NCI-H128 (cell line): ENCODE results near the gene BECN2.
"Not testable (repeated sequence)": the region's sequence is repeated elsewhere in the genome, so short reads cannot be mapped to it uniquely, and the experiment has no call there.

Experiments used
- DNase-seq: peaks from one replicate; lab custom pipeline; 2025; ENCODE audit not compliant: unreplicated experiment; lab: John Stamatoyannopoulos, UW

The BECN2 gene

GRCh38 chr1:241979071-241979470 is 21.5 kb downstream of the BECN2 start:
- no peak for DNase-seq

DNA sequence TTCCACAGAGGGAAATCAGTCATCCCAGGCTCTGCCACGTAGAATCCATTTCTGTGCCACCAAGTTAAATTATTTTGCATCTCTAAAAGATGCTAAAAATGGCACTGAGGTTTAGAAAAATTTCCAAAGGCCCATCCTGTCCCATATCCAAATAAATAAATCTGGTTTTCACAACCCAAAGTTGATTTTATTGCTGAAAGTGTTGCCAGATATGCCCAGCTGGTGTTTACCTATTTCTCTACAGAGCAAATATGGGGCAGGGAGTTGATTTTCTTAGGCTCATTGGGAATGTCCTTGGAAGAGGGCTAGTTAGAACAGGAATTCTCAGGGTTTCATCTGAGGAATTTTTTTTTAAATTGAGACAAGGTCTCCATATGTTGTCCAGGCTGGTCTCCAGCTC is 22.4 kb downstream of the BECN2 start:
- DNase-seq, result no peak

DNA sequence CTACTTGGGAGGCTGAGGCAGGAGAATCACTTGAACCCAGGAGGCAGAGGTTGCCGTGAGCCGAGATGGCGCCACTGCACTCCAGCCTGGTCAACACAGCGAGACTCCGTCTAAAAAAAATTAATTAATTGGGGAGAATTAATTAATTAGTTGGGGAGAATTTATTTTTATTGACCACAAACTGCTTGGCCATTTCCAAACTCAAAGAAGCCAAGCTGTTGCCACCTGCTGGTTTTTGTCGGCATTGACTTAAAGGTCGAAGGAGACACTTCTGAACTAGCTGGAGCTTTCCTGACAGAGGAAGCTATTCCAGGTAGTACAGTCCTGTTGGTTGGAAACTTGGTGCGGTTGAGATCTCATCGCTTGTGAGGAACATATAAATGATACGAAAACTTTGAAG is 28.2 kb downstream of the BECN2 start:
- no peak for DNase-seq

- DNase-seq, result not testable (repeated sequence)
These were observed 30.9 kb downstream of the BECN2 start for GRCh38 chr1:241988389-241988930.

DNA sequence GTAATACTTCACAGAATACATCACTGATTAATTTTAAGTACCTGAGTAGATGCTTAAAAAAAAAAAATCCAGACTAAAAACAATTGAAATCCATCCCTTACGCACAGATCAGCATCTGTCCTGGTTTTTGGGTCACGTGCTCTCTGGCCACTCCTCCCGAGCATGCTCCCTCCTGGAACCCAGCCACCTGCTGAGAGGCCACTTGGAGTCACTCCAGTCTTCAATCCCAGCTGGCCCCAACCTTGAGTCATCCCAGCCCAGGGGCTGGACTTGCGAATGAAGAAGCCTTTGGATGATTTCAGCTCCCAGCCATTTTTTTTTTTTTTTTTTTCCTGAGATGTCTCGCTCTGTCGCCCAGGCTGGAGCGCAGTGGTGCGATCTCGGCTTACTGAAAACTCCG is 32.5 kb downstream of the BECN2 start:
- no peak for DNase-seq

DNA sequence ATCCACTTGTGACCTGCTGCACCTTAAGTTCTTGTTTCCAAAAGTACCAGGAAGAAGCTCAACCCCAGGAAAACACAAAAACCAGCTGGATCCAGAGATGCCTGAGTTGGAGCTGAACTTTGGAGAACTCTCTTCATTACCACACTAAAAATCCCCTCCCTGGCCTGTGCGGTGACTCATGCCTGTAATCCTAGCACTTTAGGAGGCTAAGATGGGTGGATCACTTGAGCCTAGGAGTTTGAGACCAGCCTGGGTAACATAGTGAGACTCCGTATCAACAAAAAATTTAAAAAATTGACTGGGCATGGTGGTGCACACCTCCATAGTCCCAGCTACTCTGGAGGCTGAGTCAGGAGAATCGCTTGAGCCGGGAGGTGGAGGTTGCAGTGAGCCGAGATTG is 35.2 kb downstream of the BECN2 start:
- no peak for DNase-seq

DNA sequence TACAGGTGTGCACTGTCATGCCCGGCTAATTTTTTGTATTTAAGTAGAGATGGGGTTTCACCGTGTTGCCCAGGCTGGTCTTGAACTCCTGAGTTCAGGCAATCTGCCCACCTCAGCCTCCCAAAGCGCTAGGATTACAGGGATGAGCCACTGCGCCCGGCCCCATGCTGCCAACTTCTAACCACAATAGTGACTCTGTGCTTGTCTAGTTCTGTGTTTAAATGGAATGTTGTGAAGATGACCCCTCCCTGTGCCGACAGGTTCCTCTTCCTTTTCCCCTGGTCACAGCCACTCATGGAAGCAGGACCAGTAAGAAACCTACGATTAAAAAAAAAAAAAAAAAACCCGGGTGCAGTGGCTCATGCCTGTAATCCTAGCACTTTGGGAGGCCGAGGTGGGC is 36.6 kb downstream of the BECN2 start:
- no peak for DNase-seq

DNA sequence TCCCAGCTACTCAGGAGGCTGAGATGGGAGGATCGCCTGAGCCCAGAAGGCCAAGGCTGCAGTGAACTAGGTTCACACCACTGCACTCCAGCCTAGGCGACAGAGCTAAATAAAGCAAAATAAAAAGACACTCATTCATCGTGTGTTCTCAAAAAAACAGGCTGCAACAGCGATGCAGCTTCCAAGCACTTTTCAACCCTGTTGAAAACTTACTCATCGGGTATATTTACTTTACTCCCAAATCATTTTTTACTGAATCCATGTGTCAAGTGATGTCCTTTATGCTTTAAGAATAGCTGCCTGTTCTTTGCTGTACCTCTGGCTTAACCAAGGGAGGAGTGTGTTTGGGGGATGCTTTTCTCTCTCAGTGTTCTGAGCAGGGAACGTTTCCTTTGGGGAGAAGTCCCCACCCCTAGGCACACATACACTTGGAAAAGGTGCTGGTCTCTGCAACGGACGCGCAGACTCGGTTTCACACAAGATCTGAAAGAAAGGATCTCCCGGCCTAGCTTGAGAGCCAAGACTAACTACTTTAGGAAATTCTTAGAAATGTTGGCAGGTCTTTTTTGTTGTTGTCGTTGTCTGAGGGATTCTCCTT is 39.9 kb downstream of the BECN2 start:
- no peak for DNase-seq

GRCh38 chr1:241998412-241998921 is 40.9 kb downstream of the BECN2 start:
- no peak for DNase-seq

- no peak for DNase-seq
These were observed 41.5 kb downstream of the BECN2 start, which contains the start of gene MAP1LC3C for GRCh38 chr1:241999026-241999425. TSS of gene MAP1LC3C (minus strand) at chr1:241999098. CDS start at chr1:241999008, 90 bp downstream.

DNA sequence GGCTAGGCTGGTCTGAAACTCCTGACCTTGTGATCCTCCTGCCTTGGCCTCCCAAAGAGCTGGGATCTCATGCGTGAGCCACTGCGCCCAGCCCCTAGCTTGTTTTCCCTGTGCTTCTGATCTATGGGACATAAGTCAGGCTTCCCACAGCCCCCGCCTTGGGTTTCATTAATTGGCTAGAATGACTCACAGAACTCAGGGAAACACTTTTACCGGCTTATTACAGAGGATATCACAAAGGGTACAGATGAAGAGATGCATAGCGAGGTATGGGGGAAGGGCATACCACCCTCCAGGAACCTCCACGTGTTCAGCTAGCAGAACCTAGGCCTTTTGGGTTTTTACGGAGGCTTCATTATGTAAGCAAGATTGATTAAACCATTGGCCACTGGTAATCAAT is 42.9 kb downstream of the BECN2 start:
- DNase-seq, result no peak

- no peak for DNase-seq
These were observed 44.5 kb downstream of the BECN2 start for GRCh38 chr1:242002072-242002471.

DNA sequence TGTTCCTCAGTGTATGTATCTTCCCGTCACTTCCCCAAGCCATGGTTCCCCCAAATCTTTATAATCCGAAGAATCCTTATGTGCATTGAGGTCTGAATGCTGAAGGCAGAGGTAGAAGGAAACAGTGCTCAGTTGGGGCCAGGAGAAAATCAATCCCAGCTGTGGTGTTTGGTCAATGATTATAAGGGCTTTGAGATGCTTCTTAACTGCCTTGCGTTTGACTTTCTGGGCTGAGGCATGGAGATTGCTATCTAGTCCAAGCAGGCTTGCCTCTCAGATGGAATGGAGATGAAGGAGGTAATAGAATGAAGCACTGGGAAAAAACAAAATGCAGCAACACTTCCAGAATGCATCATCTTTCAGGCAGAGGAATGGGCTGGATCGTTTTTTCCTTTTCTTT is 44.9 kb downstream of the BECN2 start:
- DNase-seq, result no peak

DNA sequence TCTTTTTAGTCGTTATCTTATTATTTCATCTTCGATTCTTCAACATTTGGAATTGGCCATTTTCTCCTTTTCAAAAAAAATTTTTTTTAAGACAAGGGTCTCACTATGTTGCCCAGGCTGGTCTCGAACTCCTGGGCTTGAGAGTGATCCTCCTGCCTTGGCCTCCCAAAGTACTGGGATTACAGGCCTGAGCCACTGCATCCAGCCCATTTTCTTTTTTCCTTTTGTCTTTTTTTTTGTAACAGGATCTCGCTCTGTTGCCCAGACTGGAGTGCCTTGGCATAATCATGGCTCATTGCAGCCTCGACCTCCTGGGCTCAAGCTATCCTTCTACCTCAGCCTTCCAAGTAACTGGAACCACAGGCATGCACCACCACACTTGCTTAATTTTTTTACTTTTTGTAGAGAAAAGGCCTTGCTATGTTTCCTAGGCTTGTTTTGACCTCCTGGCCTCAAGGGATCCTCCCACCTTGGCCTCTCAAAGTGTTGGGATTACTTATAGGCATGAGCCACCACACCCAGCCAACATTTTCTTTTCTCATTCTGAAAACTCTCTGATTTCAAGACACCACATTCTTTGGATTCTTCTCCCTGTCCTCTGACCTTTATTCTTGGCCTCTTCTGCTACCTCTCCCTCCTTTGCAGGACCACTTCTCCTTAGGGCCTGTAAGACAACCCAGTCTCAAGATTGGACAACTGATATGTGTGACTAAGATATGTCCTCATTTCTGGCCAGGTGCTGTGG is 47.4 kb downstream of the BECN2 start:
- DNase-seq, result no peak

- DNase-seq, result no peak
These were observed 48.4 kb downstream of the BECN2 start for GRCh38 chr1:242005866-242006535.

DNA sequence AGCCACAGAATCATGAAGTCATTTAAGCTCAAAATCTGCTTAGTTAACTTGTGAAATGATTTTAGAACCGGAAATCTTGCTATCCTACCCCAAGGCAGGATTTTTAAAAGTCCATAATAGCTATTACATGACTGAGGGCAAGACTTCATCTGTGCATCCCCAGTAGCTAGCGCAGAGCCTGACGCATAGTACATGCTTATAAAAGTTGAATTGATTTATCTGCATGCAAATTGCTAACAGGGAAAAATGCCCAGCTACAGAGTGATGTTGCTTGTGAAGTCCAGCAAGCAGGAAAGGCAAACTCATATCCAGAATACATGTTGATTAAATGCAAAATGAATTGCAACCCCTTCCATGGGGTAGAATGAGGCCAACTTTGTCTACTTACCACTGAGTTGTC is 49.4 kb downstream of the BECN2 start:
- no peak for DNase-seq
